ENCODE measurements around the gene VAV1.
"Not testable (repeated sequence)": the region's sequence is repeated elsewhere in the genome, so short reads cannot be mapped to it uniquely, and the experiment has no call there.

Gene VAV1

GRCh38 chr19:6766357-6767080 lies 6.0 kb upstream of the VAV1 start:
- TF ChIP-seq CTCF (IDR thresholded peaks at IDR 0.05; ENCODE audit: low read depth, low read length) = no peak
- no peak overlapping the region for H3K4me3 ChIP-seq (ENCODE audit: low read depth, low read length)

- no peak overlapping the region for H3K4me3 ChIP-seq (ENCODE audit: low read depth, low read length)
- no peak for TF ChIP-seq CTCF (IDR thresholded peaks at IDR 0.05; ENCODE audit: low read depth, low read length)
Observed at GRCh38 chr19:6767081-6767356, 5.5 kb upstream of the VAV1 start.

GRCh38 chr19:6767357-6768235 lies 4.9 kb upstream of the VAV1 start, which contains the start of gene SH2D3A:
TSS of gene SH2D3A (minus strand) at chr19:6767435. CDS start at chr19:6763748, 3,687 bp downstream.
- no peak for TF ChIP-seq CTCF (IDR thresholded peaks at IDR 0.05; ENCODE audit: low read depth, low read length)
- H3K4me3 ChIP-seq (ENCODE audit: low read depth, low read length) = no peak within 1 kb of the TSS

GRCh38 chr19:6768236-6768785 lies 4.2 kb upstream of the VAV1 start:
- H3K4me3 ChIP-seq (ENCODE audit: low read depth, low read length) = no peak overlapping the region
- TF ChIP-seq CTCF (IDR thresholded peaks at IDR 0.05; ENCODE audit: low read depth, low read length) = no peak

GRCh38 chr19:6769006-6769619 lies 3.4 kb upstream of the VAV1 start:
- H3K4me3 ChIP-seq (ENCODE audit: low read depth, low read length) = no peak overlapping the region
- peak; percentile 23; the same call in 1 of the 2 replicates for TF ChIP-seq CTCF (IDR thresholded peaks at IDR 0.05; ENCODE audit: low read depth, low read length)

GRCh38 chr19:6771648-6772027 lies 870 bp upstream of the VAV1 start:
- H3K4me3 ChIP-seq (ENCODE audit: low read depth, low read length) = not testable (repeated sequence)

GRCh38 chr19:6772866-6773322 lies 386 bp downstream of the VAV1 start:
- no peak for TF ChIP-seq CTCF (IDR thresholded peaks at IDR 0.05; ENCODE audit: low read depth, low read length)
- no peak overlapping the region for H3K4me3 ChIP-seq (ENCODE audit: low read depth, low read length)

All from WI38 (cell line).